Colonic mucosa (tissue), 4 donors: ENCODE measurements around the gene PCNX3. TPM values are rescaled to one million over a fixed set of nuclear protein-coding genes. Genes with fewer than 3 reads are reported as not detected.
A peak's percentile ranks its signal among the peaks of the same experiment; 100 is the strongest.

Experiments
- DNase-seq: peaks from one replicate; pipeline ENCODE4 v3.0.0-alpha.2; 2020
- H3K27ac ChIP-seq: fragments of 200-600 bp; one replicate; pipeline ENCODE4 v1.8.0; 2021
- H3K27me3 ChIP-seq: fragments of 200-600 bp; one replicate; pipeline ENCODE4 v1.8.0; 2021
- H3K36me3 ChIP-seq: fragments of 200-600 bp; one replicate; pipeline ENCODE4 v1.8.0; 2021
- H3K4me1 ChIP-seq: fragments of 200-600 bp; one replicate; pipeline ENCODE4 v1.8.0; 2021; ENCODE audit warnings: mild to moderate bottlenecking
- H3K4me3 ChIP-seq: fragments of 200-600 bp; one replicate; pipeline ENCODE4 v1.8.0; 2021
- H3K9ac ChIP-seq, 2 donors: one replicate each; pipeline ENCODE4 v1.7.0; 2013; ENCODE audit warnings: control low read depth in 2 of 2, low read depth in 2 of 2, low read length in 2 of 2
- H3K9me3 ChIP-seq: fragments of 200-600 bp; one replicate; pipeline ENCODE4 v1.8.0; 2021
- CTCF ChIP-seq: fragments of 200-600 bp; IDR thresholded peaks from one replicate; pipeline ENCODE4 v1.8.0; 2022; ENCODE audit warnings: antibody characterized with exemption, mild to moderate bottlenecking
- intact Hi-C: fragments of 100-400 bp; cut with DNase I; formaldehyde crosslinking; loops from one replicate; pipeline ENCODE4 v1.14.1; 2022
- total RNA-seq, 2 donors: library from RNA; stranded (reverse); fragmentation: NEBNext Ultra II Directional in 1 of 2; extraction: Animal tissue kit (Norgen Biotek cat#: 25700) in 1 of 2; gene quantifications; one replicate each; pipeline ENCODE4 v1.2.1, GENCODE V29; 2021
- donor health status: healthy.
- donor health status: DM: no; HTN: no; CAD: no.
- donor health status: DM: no; HTN: no; CAD: no.

PCNX3 gene
- total RNA-seq, 2 donors from 2014 or later, result 41.5 to 72.4 TPM

DNA sequence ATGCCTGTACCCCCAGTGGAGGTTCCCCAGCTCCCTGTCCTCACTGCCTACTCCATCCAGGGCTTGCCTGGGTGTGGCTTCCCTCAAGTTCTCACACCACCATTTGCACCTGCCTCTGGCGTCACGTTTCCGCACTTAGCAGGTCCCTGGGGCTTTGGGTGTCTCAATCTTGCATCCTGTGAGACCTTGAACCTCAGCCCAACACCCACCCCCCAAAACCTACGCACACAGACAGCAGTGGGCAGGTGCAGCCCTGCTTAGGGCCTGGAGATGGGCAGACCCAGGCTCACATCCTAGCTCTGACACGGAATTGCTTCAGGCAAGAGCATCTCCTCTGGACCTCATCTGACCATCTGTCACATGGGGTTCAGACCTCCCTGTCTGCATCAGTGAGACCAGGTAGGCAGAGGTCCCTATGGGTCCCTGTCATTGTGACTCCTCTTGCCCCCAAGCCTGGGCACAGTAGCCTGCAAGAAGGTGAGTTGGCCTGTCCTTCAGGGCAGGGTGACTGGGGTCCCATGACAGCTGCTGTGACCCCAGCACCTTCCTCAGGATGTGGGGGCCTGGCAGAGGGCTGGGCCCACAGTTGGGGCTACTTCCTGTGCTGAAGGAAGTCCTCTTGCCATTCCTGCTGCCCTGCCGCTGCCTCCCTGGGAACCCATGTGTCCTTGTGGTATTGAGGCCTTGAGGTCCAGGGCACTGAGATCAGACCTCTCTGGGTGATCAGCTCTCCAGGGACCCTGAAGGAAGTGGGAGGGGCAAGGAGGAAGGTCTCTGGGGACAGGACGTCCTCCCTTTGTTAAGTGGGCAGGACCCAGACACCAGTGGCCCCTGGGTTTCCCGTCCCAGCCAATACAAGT lies 24.3 kb downstream of the PCNX3 start:
- no peak for DNase-seq
- intact Hi-C loops, result no loop called here
- TF ChIP-seq CTCF, result no peak
- peak overlapping the region; percentile 91 for H3K27ac ChIP-seq
- H3K9ac ChIP-seq, result peak overlapping the region; percentile 54 to 65
- peaks cover 10% of the 10 kb centered on the region for H3K4me1 ChIP-seq
- peaks cover 19% of the 10 kb centered on the region for H3K36me3 ChIP-seq
- no peaks in the 10 kb centered on the region for H3K9me3 ChIP-seq
- no peaks in the 10 kb centered on the region for H3K27me3 ChIP-seq
- peak overlapping the region; percentile 69 for H3K4me3 ChIP-seq

GRCh38 chr11:65640483-65641296 lies 25.1 kb downstream of the PCNX3 start:
- no peak for TF ChIP-seq CTCF
- no peaks in the 10 kb centered on the region for H3K27me3 ChIP-seq
- peak overlapping the region; percentile 54 to 65 for H3K9ac ChIP-seq
- peaks cover 10% of the 10 kb centered on the region for H3K4me1 ChIP-seq
- no peaks in the 10 kb centered on the region for H3K9me3 ChIP-seq
- intact Hi-C loops, result no loop called here
- H3K27ac ChIP-seq, result peak overlapping the region; percentile 91
- peak overlapping the region; percentile 26 for H3K4me3 ChIP-seq
- DNase-seq, result peak; percentile 52
- peaks cover 11% of the 10 kb centered on the region for H3K36me3 ChIP-seq

DNA sequence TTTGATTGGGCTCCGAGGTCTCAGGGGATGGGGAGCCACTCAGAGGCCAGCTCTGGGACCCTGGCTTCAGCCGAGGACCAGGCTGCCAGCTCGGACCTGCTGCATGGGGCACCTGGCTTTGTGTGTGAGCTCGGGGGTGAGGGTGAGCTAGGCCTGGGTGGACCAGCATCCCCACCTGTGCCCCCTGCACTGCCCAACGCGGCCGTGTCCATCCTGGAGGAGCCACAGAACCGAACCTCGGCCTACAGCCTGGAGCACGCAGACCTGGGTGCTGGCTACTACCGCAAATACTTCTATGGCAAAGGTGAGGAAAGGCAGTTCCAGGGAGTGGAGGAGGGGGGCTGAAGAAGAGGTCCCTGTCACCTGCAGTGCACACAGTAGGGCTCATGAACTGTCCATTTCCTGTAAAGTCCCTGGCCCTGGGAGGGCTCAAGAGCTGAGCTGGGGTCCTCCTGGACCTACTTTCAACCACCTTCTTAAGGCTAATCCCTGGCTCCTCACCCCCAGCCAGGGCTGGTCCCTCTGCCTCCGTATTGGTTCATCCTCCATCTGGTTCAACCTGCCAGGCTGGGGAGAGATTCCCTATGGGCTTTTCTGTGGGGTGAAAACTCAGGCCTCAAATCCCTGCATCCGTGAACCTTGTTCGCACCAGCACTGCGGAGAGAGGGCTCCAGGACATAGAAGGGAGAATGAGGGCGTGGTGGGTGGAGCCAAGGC lies 25.9 kb downstream of the PCNX3 start:
- peak overlapping the region; percentile 26 for H3K4me3 ChIP-seq
- H3K4me1 ChIP-seq, result peaks cover 10% of the 10 kb centered on the region

GRCh38 chr11:65642014-65642671 lies 26.6 kb downstream of the PCNX3 start:
- H3K27ac ChIP-seq, result no peak overlapping the region
- no peaks in the 10 kb centered on the region for H3K9me3 ChIP-seq
- H3K36me3 ChIP-seq, result no peaks in the 10 kb centered on the region
- no peaks in the 10 kb centered on the region for H3K27me3 ChIP-seq
- no peak for DNase-seq
- no peak for TF ChIP-seq CTCF
- intact Hi-C loops, result no loop called here
- H3K4me3 ChIP-seq, result no peak overlapping the region
- H3K4me1 ChIP-seq, result peaks cover 7% of the 10 kb centered on the region
- no peak overlapping the region for H3K9ac ChIP-seq

More for the DNA sequence above, 25.9 kb downstream of the PCNX3 start:
- intact Hi-C loops, result no loop called here
- Histone ChIP-seq H3K9me3 (no peaks in the 10 kb centered on the region), H3K27ac (peak overlapping the region; percentile 91), H3K36me3 (peaks cover 6% of the 10 kb centered on the region), H3K27me3 (no peaks in the 10 kb centered on the region), H3K9ac (peak overlapping the region in 1 of 2 donors; percentile 55)
- no peak for TF ChIP-seq CTCF
- no peak for DNase-seq

- no peak for DNase-seq
- no peaks in the 10 kb centered on the region for H3K4me1 ChIP-seq
- intact Hi-C loops, result no loop called here
- no peak overlapping the region for H3K9ac ChIP-seq
- no peaks in the 10 kb centered on the region for H3K27me3 ChIP-seq
- H3K4me3 ChIP-seq, result no peak overlapping the region
- no peaks in the 10 kb centered on the region for H3K9me3 ChIP-seq
- H3K36me3 ChIP-seq, result no peaks in the 10 kb centered on the region
- no peak for TF ChIP-seq CTCF
- H3K27ac ChIP-seq, result no peak overlapping the region
Observed at GRCh38 chr11:65643971-65644370, 28.4 kb downstream of the PCNX3 start.
